Measurements from ENCODE around the gene MSANTD3.

- TF ChIP-seq ZNF408 (CRISPR knock-in tag; IDR thresholded peaks at IDR 0.05; ENCODE audit: low read depth) = no peak
- no peak for TF ChIP-seq KDM4B (IDR thresholded peaks at IDR 0.05; ENCODE audit: borderline replicate concordance in 2 of 2, low read depth in 1 of 2)
- TF ChIP-seq ZZZ3 (IDR thresholded peaks at IDR 0.05) = no peak
- TF ChIP-seq, protein P1, sequence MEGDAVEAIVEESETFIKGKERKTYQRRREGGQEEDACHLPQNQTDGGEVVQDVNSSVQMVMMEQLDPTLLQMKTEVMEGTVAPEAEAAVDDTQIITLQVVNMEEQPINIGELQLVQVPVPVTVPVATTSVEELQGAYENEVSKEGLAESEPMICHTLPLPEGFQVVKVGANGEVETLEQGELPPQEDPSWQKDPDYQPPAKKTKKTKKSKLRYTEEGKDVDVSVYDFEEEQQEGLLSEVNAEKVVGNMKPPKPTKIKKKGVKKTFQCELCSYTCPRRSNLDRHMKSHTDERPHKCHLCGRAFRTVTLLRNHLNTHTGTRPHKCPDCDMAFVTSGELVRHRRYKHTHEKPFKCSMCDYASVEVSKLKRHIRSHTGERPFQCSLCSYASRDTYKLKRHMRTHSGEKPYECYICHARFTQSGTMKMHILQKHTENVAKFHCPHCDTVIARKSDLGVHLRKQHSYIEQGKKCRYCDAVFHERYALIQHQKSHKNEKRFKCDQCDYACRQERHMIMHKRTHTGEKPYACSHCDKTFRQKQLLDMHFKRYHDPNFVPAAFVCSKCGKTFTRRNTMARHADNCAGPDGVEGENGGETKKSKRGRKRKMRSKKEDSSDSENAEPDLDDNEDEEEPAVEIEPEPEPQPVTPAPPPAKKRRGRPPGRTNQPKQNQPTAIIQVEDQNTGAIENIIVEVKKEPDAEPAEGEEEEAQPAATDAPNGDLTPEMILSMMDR (IDR thresholded peaks at IDR 0.05 in 2 of 3, conservative IDR thresholded peaks at IDR 0.05 in 1 of 3; ENCODE audit: insufficient read depth in 2 of 3, low read depth in 1 of 3, low read length in 3 of 3) = no peak
- no peak for TF ChIP-seq LARP7 (IDR thresholded peaks at IDR 0.05)
- TF ChIP-seq ELF4 (CRISPR knock-in tag; IDR thresholded peaks at IDR 0.05) = no peak
- no peak for TF ChIP-seq MTA3 (IDR thresholded peaks at IDR 0.05; ENCODE audit: borderline replicate concordance)
- TF ChIP-seq FOSL1 (tag; conservative IDR thresholded peaks at IDR 0.05) = no peak
- no peak for TF ChIP-seq FOS (IDR thresholded peaks at IDR 0.05; ENCODE audit: extremely low read depth, insufficient read length)
- TF ChIP-seq, protein P2, sequence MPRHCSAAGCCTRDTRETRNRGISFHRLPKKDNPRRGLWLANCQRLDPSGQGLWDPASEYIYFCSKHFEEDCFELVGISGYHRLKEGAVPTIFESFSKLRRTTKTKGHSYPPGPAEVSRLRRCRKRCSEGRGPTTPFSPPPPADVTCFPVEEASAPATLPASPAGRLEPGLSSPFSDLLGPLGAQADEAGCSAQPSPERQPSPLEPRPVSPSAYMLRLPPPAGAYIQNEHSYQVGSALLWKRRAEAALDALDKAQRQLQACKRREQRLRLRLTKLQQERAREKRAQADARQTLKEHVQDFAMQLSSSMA (CRISPR knock-in tag; IDR thresholded peaks at IDR 0.05) = no peak
- no peak for TF ChIP-seq FOXM1 (IDR thresholded peaks at IDR 0.05; ENCODE audit: low read depth)
- no peak for TF ChIP-seq FOXM1 (CRISPR knock-in tag; IDR thresholded peaks at IDR 0.05; ENCODE audit: low read depth)
- TF ChIP-seq RBM25 (IDR thresholded peaks at IDR 0.05; ENCODE audit: low read depth, low read length, severe bottlenecking) = no peak
- TF ChIP-seq KLF1 (tag; IDR thresholded peaks at IDR 0.05) = no peak
These were observed 47.4 kb downstream of the MSANTD3 start for GRCh38 chr9:100474082-100474923.

Data from K562 (cell line).